OCI-LY1 (cell line): ENCODE results near the gene AFAP1L2.

Source experiments
- CTCF ChIP-seq: fragments of 200-600 bp; sonication (generic), shearing (Covaris generic); IDR thresholded peaks from 2 replicates; pipeline ENCODE4 v1.5.1; 2017; ENCODE audit warnings: mild to moderate bottlenecking, antibody characterized with exemption, low read length, moderate library complexity, mixed read lengths
- EZH2 ChIP-seq: fragments of 200-600 bp; sonication (generic), shearing (Covaris generic); IDR thresholded peaks from 2 replicates; pipeline ENCODE4 v1.8.0; 2017; ENCODE audit warnings: borderline replicate concordance, mixed run types, mild to moderate bottlenecking, antibody characterized with exemption, low read length, moderate library complexity, mixed read lengths

- TF ChIP-seq CTCF (no peak), EZH2 (no peak)
Measured at GRCh38 chr10:114252883-114253282, 151.4 kb downstream of the AFAP1L2 start.
